Stimulated activated CD8-positive, alpha-beta memory T cell treated with anti-CD3 and anti-CD28 coated beads, Interleukin-2, amount 100 ng/mL, for 48 hours (primary cell): ENCODE data around the gene RPL22.
A peak's percentile ranks its signal among the peaks of the same experiment; 100 is the strongest.

ENCODE experiments used
- DNase-seq, 2 donors: peaks; one replicate each; pipeline ENCODE4 v3.0.0-alpha.2; 2020; ENCODE audit warnings: low read depth in 2 of 2

The RPL22 gene

GRCh38 chr1:6175411-6175828 lies 24.0 kb downstream of the RPL22 start:
- no peak for DNase-seq

- DNase-seq: no peak
These were observed 24.6 kb downstream of the RPL22 start for GRCh38 chr1:6174621-6175410.

- no peak for DNase-seq
These were observed 26.8 kb downstream of the RPL22 start for GRCh38 chr1:6172549-6172948.

- DNase-seq: no peak
These were observed 27.8 kb downstream of the RPL22 start for GRCh38 chr1:6171548-6172124.

- no peak for DNase-seq
These were observed 28.6 kb downstream of the RPL22 start for GRCh38 chr1:6170742-6171201.

DNA sequence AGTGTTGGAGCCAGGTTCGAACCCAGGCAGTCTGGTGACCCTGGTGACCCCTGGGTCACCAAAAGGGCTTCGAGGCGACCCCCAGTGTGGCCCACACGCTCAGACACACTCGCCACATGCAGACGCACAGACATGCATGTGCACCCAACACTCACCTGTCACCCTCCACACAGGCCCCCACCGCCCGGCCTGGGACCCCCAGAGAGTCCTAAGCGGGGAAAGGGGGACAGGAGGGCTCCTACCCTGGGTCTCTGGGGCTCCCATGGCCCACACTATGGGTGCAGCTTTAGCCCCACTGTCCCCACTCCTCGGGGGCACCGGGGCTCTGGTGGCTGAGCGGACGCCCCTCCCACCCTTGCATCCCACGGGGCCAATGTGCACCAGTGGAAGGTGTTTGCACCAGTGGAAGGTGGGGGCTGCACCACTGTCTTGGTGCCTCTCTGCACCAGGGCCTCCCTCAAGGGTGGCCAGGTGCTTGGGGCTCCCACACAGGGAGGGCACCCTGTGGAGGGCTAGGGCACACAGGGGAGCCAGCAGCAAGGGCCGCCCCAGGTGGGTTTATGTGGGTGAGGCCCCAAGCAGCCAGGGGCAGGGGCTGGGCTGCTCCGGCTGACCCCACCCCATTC lies 29.2 kb downstream of the RPL22 start:
- no peak for DNase-seq

GRCh38 chr1:6168947-6169586 lies 30.3 kb downstream of the RPL22 start:
- DNase-seq: no peak

- DNase-seq: no peak
These were observed 31.7 kb downstream of the RPL22 start for GRCh38 chr1:6167391-6168303.

GRCh38 chr1:6166655-6167390 lies 32.6 kb downstream of the RPL22 start:
- no peak for DNase-seq

DNA sequence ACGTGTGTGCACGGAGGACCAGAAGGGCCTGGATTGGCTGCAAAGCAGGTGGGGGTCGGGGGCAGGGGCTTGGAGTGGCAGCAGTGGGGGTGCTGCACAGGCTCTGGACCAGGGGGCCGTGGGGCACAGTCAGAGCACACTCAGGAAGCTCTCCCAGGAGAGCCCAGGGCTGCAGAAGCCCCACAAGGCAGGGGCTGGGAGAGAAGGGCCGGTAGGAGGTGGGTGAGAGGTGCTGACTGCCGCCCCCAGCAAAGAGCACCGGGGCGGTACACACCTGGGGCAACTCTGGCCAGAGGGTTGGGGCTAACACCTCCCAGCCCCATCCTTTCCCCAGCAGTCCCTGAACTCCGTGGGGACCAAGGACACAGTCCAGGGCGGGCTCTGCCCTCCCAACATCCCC lies 33.2 kb downstream of the RPL22 start:
- DNase-seq: no peak

- DNase-seq: no peak
These were observed 33.9 kb downstream of the RPL22 start for GRCh38 chr1:6165441-6165985.

DNA sequence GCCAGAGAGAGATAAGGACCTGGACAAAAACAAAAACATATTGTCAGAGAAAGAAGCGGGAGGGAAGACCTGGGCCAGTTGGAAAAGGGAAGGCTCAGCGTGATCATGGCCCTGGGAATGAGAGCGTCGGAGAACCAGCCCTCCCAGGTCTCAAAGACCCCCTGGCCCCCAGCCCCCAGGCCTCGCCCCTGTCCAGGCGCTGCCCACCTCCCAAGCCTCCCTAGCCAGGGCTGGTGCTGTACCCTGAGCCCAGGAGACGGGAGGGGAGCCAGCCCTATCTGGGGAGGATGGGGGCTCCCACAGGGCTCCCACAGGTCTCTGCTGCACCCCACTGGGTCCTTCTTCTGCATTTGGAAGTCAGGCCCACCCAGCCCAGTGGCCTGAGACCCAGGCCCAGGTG lies 34.4 kb downstream of the RPL22 start:
- no peak for DNase-seq

- DNase-seq: no peak
These were observed 35.3 kb downstream of the RPL22 start for GRCh38 chr1:6163973-6164617.

- no peak for DNase-seq
These were observed 36.0 kb downstream of the RPL22 start for GRCh38 chr1:6163191-6163972.

GRCh38 chr1:6162773-6163172 lies 36.6 kb downstream of the RPL22 start:
- no peak for DNase-seq

GRCh38 chr1:6162341-6162740 lies 37.1 kb downstream of the RPL22 start:
- no peak for DNase-seq

GRCh38 chr1:6158181-6158580 lies 41.2 kb downstream of the RPL22 start:
- DNase-seq: no peak

GRCh38 chr1:6157528-6158174 lies 41.7 kb downstream of the RPL22 start:
- peak in 1 of 2 donors; percentile 50 for DNase-seq

DNA sequence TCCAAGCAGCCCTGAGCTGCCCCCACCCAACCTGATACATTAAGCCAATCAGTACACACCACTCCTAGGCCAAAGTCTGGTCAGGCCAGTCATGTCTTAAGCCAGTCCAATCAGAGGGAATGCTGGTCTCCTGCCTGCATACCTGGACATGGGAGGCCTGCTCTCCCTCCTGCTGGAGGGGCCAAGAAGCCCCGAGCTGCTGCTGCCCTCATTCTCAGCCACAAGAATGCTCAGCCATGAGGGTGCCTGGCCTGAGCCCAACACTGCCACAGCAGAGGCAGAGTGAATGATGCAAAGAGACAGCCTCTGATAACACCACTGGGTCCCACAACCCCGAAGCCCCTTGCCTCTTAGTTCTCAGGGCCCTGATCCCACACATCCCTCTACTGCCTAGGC lies 42.3 kb downstream of the RPL22 start:
- no peak for DNase-seq
